Lung (tissue), 12 donors: Measurements from ENCODE around the gene SSU72. TPM values are rescaled to one million over a fixed set of nuclear protein-coding genes. Genes with fewer than 3 reads are reported as not detected.
"Not testable (repeated sequence)": the region's sequence is repeated elsewhere in the genome, so short reads cannot be mapped to it uniquely, and the experiment has no call there.

Experiments
- ATAC-seq: fragments of 200-7000 bp; cut with Tn5 transposase; one replicate; pipeline ENCODE4 v1.9.1; 2020; ENCODE audit warnings: moderate number of reproducible peaks; ENCODE audit not compliant: insufficient read depth, low FRiP score
- DNase-seq, 3 donors: peaks; one replicate each; pipeline ENCODE4 v3.0.0-alpha.2; 2013 to 2017
- H3K27ac ChIP-seq, 2 donors: one replicate each; pipeline ENCODE4 v1.5.1; 2013; ENCODE audit warnings: mild to moderate bottlenecking in 2 of 2, moderate library complexity in 2 of 2, control low read depth in 1 of 2, inconsistent platforms in 1 of 2, low read depth in 1 of 2, low read length in 1 of 2
- H3K27me3 ChIP-seq, 3 donors: one replicate each; pipeline ENCODE4 v1.5.1; 2013; ENCODE audit warnings: low read length in 2 of 3; ENCODE audit not compliant: control insufficient read depth in 3 of 3, insufficient read depth in 3 of 3
- H3K36me3 ChIP-seq, 4 donors: one replicate each; pipeline ENCODE4 v1.5.1; 2013; ENCODE audit warnings: low read length in 4 of 4, mild to moderate bottlenecking in 1 of 4, moderate library complexity in 1 of 4; ENCODE audit not compliant: control insufficient read depth in 4 of 4, insufficient read depth in 4 of 4
- H3K4me1 ChIP-seq, 5 donors: one replicate each; pipeline ENCODE4 v1.5.1; 2013; ENCODE audit warnings: low read length in 5 of 5, mild to moderate bottlenecking in 2 of 5, moderate library complexity in 1 of 5; ENCODE audit not compliant: control insufficient read depth in 5 of 5, insufficient read depth in 5 of 5
- H3K4me3 ChIP-seq: one replicate; pipeline ENCODE4 v1.5.1; 2013; ENCODE audit warnings: mild to moderate bottlenecking, control low read depth, moderate library complexity
- H3K9ac ChIP-seq, 2 donors: one replicate each; pipeline ENCODE4 v1.5.1; 2013; ENCODE audit warnings: low read length in 2 of 2, control low read depth in 1 of 2; ENCODE audit not compliant: insufficient read depth in 1 of 2
- H3K9me3 ChIP-seq, 4 donors: one replicate each; pipeline ENCODE4 v1.5.1; 2013; ENCODE audit warnings: low read length in 3 of 4, mild to moderate bottlenecking in 1 of 4, moderate library complexity in 1 of 4; ENCODE audit not compliant: control insufficient read depth in 4 of 4, insufficient read depth in 3 of 4
- CTCF ChIP-seq: IDR thresholded peaks from 2 replicates; pipeline ENCODE4 v1.5.1; 2012; ENCODE audit warnings: mild to moderate bottlenecking; ENCODE audit errors: control extremely low read depth, extremely low read depth
- WGBS, 2 donors: extraction: QIAGEN DNeasy Blood & Tissue Kit; methylation state at CpG; one replicate each; pipeline ENCODE4 v1.1.7; 2013; 5-methylcytosine and 5-hydroxymethylcytosine counted together
- polyA plus RNA-seq, 2 donors: library from polyadenylated mRNA; stranded (reverse); fragments of 200-250 nt; gene quantifications; one replicate each; pipeline ENCODE4 v1.2.1, GENCODE V29; 2013
- total RNA-seq, 2 donors: library from RNA; depleted of rRNA in 1 of 2; stranded (reverse); fragments of >200 nt in 1 of 2; gene quantifications; one replicate each; pipeline ENCODE4 v1.2.1, GENCODE V29; 2014 to 2021
- donor health status: control.
- donor health status: control.
- donor health status: Bipolar disorder and iron deficiency.
- donor health status: healthy.
- donor health status: DM: yes; HTN: yes; CAD: no.

The SSU72 gene
- total and polyA plus RNA-seq, 4 donors = 63.7 to 128 (median 100) TPM

- not testable (repeated sequence) for ATAC-seq, H3K27ac ChIP-seq, H3K9ac ChIP-seq, H3K9me3 ChIP-seq, DNase-seq, H3K27me3 ChIP-seq, H3K4me3 ChIP-seq, H3K4me1 ChIP-seq
- 95 to 96% methylated on average over 29 to 30 of the region's 30 CpGs for WGBS, 2 donors
- peaks cover 9 to 43% (median 10%) of the 10 kb centered on the region in 4 donors for H3K36me3 ChIP-seq
Measured at GRCh38 chr1:1522536-1522935, 52.1 kb downstream of the SSU72 start.

- 93 to 98% methylated on average over 19 of the region's 19 CpGs for WGBS, 2 donors
- H3K4me3 ChIP-seq = no peak overlapping the region
- peaks cover 9 to 38% (median 10%) of the 10 kb centered on the region in 4 donors for H3K36me3 ChIP-seq
- ATAC-seq (no peak), DNase-seq (no peak)
- H3K9ac ChIP-seq = no peak overlapping the region
- no peak for TF ChIP-seq CTCF
- H3K27me3 ChIP-seq = no peaks in the 10 kb centered on the region
- H3K4me1 ChIP-seq = peaks cover 0 to 1% (median 0%) of the 10 kb centered on the region in 5 donors
- H3K9me3 ChIP-seq = peaks cover 0 to 2% (median 0%) of the 10 kb centered on the region in 4 donors
- no peak overlapping the region for H3K27ac ChIP-seq
Measured at GRCh38 chr1:1521331-1521730, 53.3 kb downstream of the SSU72 start.

- H3K4me1 ChIP-seq = not testable (repeated sequence)
- 97 to 98% methylated on average over 33 to 51 of the region's 51 CpGs for WGBS, 2 donors
Measured at GRCh38 chr1:1519805-1520505, 54.7 kb downstream of the SSU72 start.

GRCh38 chr1:1518621-1519007, 56.0 kb downstream of the SSU72 start:
- not testable (repeated sequence) for DNase-seq, H3K9ac ChIP-seq, H3K9me3 ChIP-seq, ATAC-seq, H3K4me3 ChIP-seq, H3K27me3 ChIP-seq, H3K4me1 ChIP-seq, H3K27ac ChIP-seq
- peaks cover 8 to 32% (median 10%) of the 10 kb centered on the region in 4 donors for H3K36me3 ChIP-seq
- 94 to 97% methylated on average over 15 to 19 of the region's 19 CpGs for WGBS, 2 donors

More at GRCh38 chr1:1519805-1520505, 54.7 kb downstream of the SSU72 start:
- H3K9me3 ChIP-seq, H3K27ac ChIP-seq, DNase-seq, H3K27me3 ChIP-seq, ATAC-seq, H3K4me3 ChIP-seq, H3K9ac ChIP-seq: not testable (repeated sequence)
- peaks cover 9 to 34% (median 10%) of the 10 kb centered on the region in 4 donors for H3K36me3 ChIP-seq

DNA sequence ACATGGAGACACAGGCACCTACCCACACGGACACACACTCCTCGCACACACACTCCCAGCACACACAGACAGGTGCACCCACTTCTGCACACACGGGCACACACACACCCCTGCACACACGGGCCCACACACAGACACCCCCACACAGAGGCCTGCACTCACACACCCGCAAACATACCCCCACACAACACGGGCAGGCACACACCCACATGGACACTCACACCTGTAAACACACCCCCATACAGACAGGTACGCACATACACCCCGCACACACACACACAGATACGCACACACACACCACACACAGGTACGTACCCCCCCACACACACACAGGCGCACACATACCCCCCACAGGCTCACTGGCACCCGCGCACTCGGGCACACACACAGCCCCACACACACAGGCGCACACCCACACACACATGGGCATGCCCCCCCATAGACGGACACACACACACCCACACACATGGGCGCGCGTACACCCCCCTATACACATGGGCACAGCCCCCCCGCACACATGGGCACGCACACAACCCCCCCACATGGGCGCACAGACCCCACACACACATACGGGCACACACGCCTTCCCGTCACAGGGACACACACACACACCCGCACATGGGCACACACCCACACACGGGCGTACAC, 56.6 kb downstream of the SSU72 start:
- no peaks in the 10 kb centered on the region for H3K9me3 ChIP-seq
- no peak overlapping the region for H3K9ac ChIP-seq
- 96% methylated on average over 27 to 28 of the region's 28 CpGs for WGBS, 2 donors
- H3K27me3 ChIP-seq = no peaks in the 10 kb centered on the region
- no peak overlapping the region for H3K27ac ChIP-seq
- peaks cover 7 to 27% (median 10%) of the 10 kb centered on the region in 4 donors for H3K36me3 ChIP-seq
- DNase-seq = no peak
- H3K4me3 ChIP-seq = no peak overlapping the region
- ATAC-seq = no peak
- TF ChIP-seq CTCF = no peak
- H3K4me1 ChIP-seq = peaks cover 0 to 1% (median 0%) of the 10 kb centered on the region in 5 donors

GRCh38 chr1:1516923-1517322, 57.7 kb downstream of the SSU72 start:
- not testable (repeated sequence) for H3K9ac ChIP-seq, H3K27me3 ChIP-seq, H3K4me3 ChIP-seq, H3K4me1 ChIP-seq, ATAC-seq, DNase-seq, H3K9me3 ChIP-seq, H3K27ac ChIP-seq
- WGBS, 2 donors = 97% methylated on average over 14 of the region's 14 CpGs
- peaks cover 7 to 24% (median 10%) of the 10 kb centered on the region in 4 donors for H3K36me3 ChIP-seq
